Measurements from ENCODE around the gene TWF2. TPM values are rescaled to one million over a fixed set of nuclear protein-coding genes. Genes with fewer than 3 reads are reported as not detected.

The TWF2 gene
- total RNA-seq, 1 experiment from 2014 or later = 136 TPM

- DNase-seq (ENCODE audit: low read depth) = peak; percentile 72
These were observed 20.1 kb upstream of the TWF2 start for GRCh38 chr3:52259035-52259434.

GRCh38 chr3:52257911-52258310 is 19.0 kb upstream of the TWF2 start:
- no peak for DNase-seq (ENCODE audit: low read depth)

GRCh38 chr3:52256622-52257021 is 17.7 kb upstream of the TWF2 start:
- no peak for DNase-seq (ENCODE audit: low read depth)

- DNase-seq (ENCODE audit: low read depth) = no peak
These were observed 17.2 kb upstream of the TWF2 start for GRCh38 chr3:52256159-52256558.

- DNase-seq (ENCODE audit: low read depth) = no peak
These were observed 15.7 kb upstream of the TWF2 start for GRCh38 chr3:52254608-52255007.

- no peak for DNase-seq (ENCODE audit: low read depth)
These were observed 14.7 kb upstream of the TWF2 start for GRCh38 chr3:52253314-52254304.

- no peak for DNase-seq (ENCODE audit: low read depth)
These were observed 11.2 kb upstream of the TWF2 start for GRCh38 chr3:52250122-52250521.

- DNase-seq (ENCODE audit: low read depth) = no peak
These were observed 10.7 kb upstream of the TWF2 start for GRCh38 chr3:52249683-52250082.

- no peak for DNase-seq (ENCODE audit: low read depth)
These were observed 10.0 kb upstream of the TWF2 start for GRCh38 chr3:52248816-52249547.

- DNase-seq (ENCODE audit: low read depth) = no peak
These were observed 9.2 kb upstream of the TWF2 start for GRCh38 chr3:52248165-52248541.

GRCh38 chr3:52247409-52248164 is 8.6 kb upstream of the TWF2 start:
- no peak for DNase-seq (ENCODE audit: low read depth)

GRCh38 chr3:52246728-52247408 is 7.9 kb upstream of the TWF2 start:
- no peak for DNase-seq (ENCODE audit: low read depth)

GRCh38 chr3:52246264-52246620 is 7.3 kb upstream of the TWF2 start:
- DNase-seq (ENCODE audit: low read depth) = no peak

- peak; percentile 42 for DNase-seq (ENCODE audit: low read depth)
These were observed 6.6 kb upstream of the TWF2 start, which contains the start of gene PPM1M for GRCh38 chr3:52245322-52246263. Gene PPM1M, plus strand, starts transcription at chr3:52245759. Its CDS starts 66 bp downstream, at chr3:52245825.

- DNase-seq (ENCODE audit: low read depth) = no peak
These were observed 5.1 kb upstream of the TWF2 start for GRCh38 chr3:52243791-52244628.

- DNase-seq (ENCODE audit: low read depth) = no peak
These were observed 3.1 kb upstream of the TWF2 start for GRCh38 chr3:52242039-52242438.

- no peak for DNase-seq (ENCODE audit: low read depth)
These were observed 2.0 kb upstream of the TWF2 start for GRCh38 chr3:52240886-52241370.

GRCh38 chr3:52240059-52240885 is 1.3 kb upstream of the TWF2 start:
- peak; percentile 88 for DNase-seq (ENCODE audit: low read depth)
